HepG2 (cell line): ENCODE results near the gene MT1A.

Experiments
- CCAR2 ChIP-seq: fragments of 200-400 bp; formaldehyde crosslinking; optimal IDR thresholded peaks from 2 replicates; pipeline ENCODE3; 2018; ENCODE audit warnings: low read depth, mild to moderate bottlenecking, low read length, moderate library complexity
- EZH2 ChIP-seq: conservative IDR thresholded peaks from 2 replicates; pipeline ENCODE4 v1.6.1; 2012; ENCODE audit warnings: mild to moderate bottlenecking, low read depth, low read length, moderate library complexity
- HMGA1 ChIP-seq: sonication (generic); formaldehyde crosslinking; conservative IDR thresholded peaks from 2 replicates; pipeline ENCODE4 v1.4.0; 2020; ENCODE audit warnings: missing genetic modification reagents
- KDM5A ChIP-seq: fragments of 200-600 bp; sonication (generic); IDR thresholded peaks from 2 replicates; pipeline ENCODE4 v1.7.0; 2018; ENCODE audit warnings: antibody characterized with exemption, mild to moderate bottlenecking, low read length, borderline replicate concordance
- NR1H2 ChIP-seq: sonication (generic); formaldehyde crosslinking; IDR thresholded peaks from 2 replicates; pipeline ENCODE4 v1.8.1; 2022; ENCODE audit warnings: low read depth, missing genetic modification reagents, borderline replicate concordance
- SETDB1 ChIP-seq: sonication (generic); formaldehyde crosslinking; IDR thresholded peaks from 2 replicates; pipeline ENCODE4 v1.5.1; 2020; ENCODE audit warnings: missing genetic modification reagents, mild to moderate bottlenecking, borderline replicate concordance
- ZNF563 ChIP-seq: sonication (generic); formaldehyde crosslinking; IDR thresholded peaks from 2 replicates; pipeline ENCODE4 v1.8.0; 2022; ENCODE audit warnings: mild to moderate bottlenecking, moderate library complexity, missing genetic modification reagents
- TF ChIP-seq, protein P1 (sequence below): sonication (generic); formaldehyde crosslinking; IDR thresholded peaks from 2 replicates; pipeline ENCODE4 v1.5.0; 2020; ENCODE audit warnings: mild to moderate bottlenecking, missing genetic modification reagents, borderline replicate concordance
- TF ChIP-seq, protein P2 (sequence below): sonication (generic); formaldehyde crosslinking; IDR thresholded peaks from 2 replicates; pipeline ENCODE4 v1.5.0; 2020; ENCODE audit warnings: mild to moderate bottlenecking, missing genetic modification reagents, moderate library complexity
- TF ChIP-seq, protein P3 (sequence below), 2 experiments: IDR thresholded peaks; 2 replicates each; pipeline ENCODE4 v1.6.1; 2011 to 2012; ENCODE audit warnings: low read length in 2 of 2, borderline replicate concordance in 1 of 2, low read depth in 1 of 2, mild to moderate bottlenecking in 1 of 2, moderate library complexity in 1 of 2

DNA sequence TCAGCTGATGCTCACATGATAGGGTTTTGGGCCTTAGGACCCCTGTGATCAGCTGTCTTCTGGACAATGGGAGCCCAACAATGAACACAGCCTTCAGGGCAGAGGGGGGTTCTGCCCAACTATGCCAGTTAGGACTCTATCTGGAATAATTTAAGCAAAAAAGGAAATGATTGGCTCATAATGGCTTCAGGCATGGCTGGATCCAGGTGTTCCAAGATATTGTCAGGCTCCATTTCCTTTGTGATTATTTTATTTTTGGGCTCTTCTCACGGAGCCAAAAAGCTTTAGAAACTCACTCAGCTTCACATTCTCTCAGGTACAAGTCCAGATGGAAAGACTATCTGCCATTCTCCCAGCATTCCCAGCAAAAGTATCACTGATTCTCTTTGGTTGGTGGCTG lies 33.0 kb upstream of the MT1A start:
- no peak for TF ChIP-seq CCAR2
- no peak for TF ChIP-seq ZNF563 (CRISPR knock-in tag)
- TF ChIP-seq SETDB1 (CRISPR knock-in tag): no peak
- TF ChIP-seq, protein P1, sequence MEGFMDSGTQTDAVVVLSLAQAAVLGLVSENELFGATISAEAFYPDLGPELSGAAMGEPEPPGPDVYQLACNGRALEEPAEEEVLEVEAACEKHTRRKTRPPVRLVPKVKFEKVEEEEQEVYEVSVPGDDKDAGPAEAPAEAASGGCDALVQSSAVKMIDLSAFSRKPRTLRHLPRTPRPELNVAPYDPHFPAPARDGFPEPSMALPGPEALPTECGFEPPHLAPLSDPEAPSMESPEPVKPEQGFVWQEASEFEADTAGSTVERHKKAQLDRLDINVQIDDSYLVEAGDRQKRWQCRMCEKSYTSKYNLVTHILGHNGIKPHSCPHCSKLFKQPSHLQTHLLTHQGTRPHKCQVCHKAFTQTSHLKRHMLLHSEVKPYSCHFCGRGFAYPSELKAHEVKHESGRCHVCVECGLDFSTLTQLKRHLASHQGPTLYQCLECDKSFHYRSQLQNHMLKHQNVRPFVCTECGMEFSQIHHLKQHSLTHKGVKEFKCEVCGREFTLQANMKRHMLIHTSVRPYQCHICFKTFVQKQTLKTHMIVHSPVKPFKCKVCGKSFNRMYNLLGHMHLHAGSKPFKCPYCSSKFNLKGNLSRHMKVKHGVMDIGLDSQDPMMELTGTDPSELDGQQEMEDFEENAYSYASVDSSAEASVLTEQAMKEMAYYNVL (CRISPR knock-in tag): no peak
- TF ChIP-seq KDM5A: no peak
- TF ChIP-seq, protein P2, sequence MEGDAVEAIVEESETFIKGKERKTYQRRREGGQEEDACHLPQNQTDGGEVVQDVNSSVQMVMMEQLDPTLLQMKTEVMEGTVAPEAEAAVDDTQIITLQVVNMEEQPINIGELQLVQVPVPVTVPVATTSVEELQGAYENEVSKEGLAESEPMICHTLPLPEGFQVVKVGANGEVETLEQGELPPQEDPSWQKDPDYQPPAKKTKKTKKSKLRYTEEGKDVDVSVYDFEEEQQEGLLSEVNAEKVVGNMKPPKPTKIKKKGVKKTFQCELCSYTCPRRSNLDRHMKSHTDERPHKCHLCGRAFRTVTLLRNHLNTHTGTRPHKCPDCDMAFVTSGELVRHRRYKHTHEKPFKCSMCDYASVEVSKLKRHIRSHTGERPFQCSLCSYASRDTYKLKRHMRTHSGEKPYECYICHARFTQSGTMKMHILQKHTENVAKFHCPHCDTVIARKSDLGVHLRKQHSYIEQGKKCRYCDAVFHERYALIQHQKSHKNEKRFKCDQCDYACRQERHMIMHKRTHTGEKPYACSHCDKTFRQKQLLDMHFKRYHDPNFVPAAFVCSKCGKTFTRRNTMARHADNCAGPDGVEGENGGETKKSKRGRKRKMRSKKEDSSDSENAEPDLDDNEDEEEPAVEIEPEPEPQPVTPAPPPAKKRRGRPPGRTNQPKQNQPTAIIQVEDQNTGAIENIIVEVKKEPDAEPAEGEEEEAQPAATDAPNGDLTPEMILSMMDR (CRISPR knock-in tag): no peak
- TF ChIP-seq, protein P3, sequence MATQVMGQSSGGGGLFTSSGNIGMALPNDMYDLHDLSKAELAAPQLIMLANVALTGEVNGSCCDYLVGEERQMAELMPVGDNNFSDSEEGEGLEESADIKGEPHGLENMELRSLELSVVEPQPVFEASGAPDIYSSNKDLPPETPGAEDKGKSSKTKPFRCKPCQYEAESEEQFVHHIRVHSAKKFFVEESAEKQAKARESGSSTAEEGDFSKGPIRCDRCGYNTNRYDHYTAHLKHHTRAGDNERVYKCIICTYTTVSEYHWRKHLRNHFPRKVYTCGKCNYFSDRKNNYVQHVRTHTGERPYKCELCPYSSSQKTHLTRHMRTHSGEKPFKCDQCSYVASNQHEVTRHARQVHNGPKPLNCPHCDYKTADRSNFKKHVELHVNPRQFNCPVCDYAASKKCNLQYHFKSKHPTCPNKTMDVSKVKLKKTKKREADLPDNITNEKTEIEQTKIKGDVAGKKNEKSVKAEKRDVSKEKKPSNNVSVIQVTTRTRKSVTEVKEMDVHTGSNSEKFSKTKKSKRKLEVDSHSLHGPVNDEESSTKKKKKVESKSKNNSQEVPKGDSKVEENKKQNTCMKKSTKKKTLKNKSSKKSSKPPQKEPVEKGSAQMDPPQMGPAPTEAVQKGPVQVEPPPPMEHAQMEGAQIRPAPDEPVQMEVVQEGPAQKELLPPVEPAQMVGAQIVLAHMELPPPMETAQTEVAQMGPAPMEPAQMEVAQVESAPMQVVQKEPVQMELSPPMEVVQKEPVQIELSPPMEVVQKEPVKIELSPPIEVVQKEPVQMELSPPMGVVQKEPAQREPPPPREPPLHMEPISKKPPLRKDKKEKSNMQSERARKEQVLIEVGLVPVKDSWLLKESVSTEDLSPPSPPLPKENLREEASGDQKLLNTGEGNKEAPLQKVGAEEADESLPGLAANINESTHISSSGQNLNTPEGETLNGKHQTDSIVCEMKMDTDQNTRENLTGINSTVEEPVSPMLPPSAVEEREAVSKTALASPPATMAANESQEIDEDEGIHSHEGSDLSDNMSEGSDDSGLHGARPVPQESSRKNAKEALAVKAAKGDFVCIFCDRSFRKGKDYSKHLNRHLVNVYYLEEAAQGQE (IDR thresholded peaks at IDR 0.05; ENCODE audit: borderline replicate concordance in 1 of 2, low read depth in 1 of 2, low read length in 2 of 2): no peak
- TF ChIP-seq EZH2: no peak
- no peak for TF ChIP-seq HMGA1 (CRISPR knock-in tag)
- no peak for TF ChIP-seq NR1H2 (CRISPR knock-in tag)
